T follicular helper cell (primary cell): Measurements from ENCODE around the gene PGLYRP1.

Source experiments
- DNase-seq: peaks from one replicate; pipeline ENCODE4 v3.0.0-alpha.2; 2020; ENCODE audit warnings: low read depth
- total RNA-seq, 2 experiments: gene quantifications; one replicate each; lab custom pipeline; 2026; lab: John Stamatoyannopoulos, UW

The PGLYRP1 gene
- total RNA-seq, result 0 reads per million in 2 experiments

DNA sequence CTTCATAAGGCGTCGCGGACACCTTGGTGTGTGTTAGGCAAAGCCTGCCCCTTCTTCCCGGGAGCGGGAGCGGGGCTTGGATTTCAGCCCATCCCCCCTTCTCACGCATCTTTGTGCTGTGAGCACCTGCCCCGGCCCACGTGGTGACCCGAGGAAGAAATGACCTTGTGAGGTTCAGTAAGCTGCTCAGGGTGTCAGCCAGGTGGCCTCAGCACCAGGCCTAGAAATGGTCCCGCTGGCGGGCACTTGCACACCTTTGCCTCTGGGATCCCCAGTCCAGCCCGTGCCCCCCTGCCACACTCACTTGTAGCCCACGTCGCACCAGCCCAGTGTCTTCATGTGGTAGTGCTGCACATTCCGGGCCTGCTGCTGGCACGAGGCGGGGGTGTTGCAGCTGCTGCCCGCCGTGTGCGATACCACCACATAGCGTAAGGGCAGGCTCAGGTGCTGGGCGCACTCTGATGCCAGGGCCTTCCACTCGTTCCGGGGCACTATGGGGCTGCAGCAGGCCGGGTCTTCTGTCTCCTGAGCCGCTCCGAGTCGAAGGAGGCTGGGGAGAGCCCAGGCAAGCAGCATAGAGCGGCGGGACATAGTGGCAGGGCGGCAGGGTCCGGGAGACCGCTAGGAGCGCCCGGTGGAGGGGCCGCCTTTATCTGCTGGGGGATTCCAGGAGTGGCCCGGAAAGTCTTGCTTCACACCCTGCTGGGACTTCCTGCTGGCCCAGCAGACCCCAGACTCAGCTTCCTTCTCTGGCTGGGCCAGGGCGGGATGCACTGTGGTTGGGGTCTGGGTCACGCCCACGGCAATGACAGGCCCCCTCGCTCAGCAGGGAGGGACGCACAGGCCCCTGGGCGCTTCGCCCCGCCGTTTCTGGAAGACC is at the start of gene PGLYRP1:
Gene PGLYRP1 (minus strand): TSS at position 623 of the 880 bp plus-strand sequence. CDS start 32 bp downstream, at position 591.
- no peak for DNase-seq

DNA sequence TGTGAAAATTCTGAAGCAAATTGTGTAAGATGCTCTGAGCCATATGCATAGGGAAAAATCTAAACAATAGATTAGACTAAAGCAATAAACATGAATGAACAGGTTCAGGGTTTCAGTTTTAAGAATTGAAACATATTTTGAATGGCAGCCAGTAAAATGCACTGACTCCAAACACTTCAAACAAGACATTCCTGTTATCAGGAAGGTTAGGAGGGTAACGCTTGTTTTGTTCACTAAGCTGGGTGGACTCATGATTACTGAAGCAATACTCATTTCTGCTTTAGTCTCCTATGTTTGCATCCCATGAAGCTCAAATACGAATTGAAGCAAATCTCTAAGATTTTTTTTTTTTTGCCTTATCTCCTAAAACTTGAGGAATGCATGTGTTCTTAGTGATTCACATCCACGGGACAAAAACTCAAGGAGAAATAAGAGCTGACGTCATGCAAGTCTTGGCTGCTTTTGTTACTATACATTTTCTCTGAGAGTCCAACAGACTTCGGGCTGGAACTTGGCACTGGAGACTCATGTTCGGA is 47.0 kb upstream of the PGLYRP1 start:
- no peak for DNase-seq

DNA sequence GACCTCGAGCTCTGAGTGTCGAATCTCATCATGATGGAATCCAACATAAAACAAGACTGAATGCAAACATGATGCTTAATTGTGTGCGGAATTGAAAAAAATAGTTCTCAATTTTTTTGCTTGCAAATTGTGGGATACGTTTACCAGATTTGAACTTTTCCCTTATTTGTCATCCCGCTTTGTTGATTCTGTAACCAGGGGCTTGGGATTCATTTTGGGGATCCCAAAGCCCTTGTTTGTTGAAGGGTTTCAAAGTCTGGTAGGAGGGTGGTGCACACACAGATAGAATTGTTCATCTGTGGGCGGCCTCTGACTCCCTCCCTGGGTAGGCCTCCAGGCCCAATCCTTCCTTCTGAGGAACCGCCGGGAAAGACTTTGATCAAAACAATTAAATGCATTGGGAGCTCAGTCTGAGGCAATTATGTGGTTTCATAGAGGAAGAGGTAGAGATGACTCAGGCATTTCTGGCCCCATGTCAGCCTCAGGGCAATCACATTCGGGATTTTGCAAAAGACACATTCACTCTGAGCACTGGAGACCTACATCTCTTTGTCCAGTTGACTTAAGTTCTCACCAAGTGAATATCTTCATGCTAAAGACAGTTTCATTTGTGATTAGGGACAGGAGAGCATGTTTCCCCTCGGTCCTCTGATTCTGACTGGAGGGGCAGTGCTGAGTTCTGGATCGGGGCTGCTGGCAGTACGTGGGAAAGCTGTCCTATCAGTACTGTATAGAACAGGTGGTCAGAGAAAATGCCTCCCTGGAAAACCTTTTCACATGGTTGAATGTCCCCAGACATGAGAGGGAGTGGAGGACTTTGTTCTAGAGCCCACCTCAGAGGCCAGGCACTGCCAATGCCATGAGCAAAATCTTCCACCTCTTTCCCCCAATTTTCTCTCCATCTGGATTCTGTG is 45.7 kb upstream of the PGLYRP1 start:
- no peak for DNase-seq

DNA sequence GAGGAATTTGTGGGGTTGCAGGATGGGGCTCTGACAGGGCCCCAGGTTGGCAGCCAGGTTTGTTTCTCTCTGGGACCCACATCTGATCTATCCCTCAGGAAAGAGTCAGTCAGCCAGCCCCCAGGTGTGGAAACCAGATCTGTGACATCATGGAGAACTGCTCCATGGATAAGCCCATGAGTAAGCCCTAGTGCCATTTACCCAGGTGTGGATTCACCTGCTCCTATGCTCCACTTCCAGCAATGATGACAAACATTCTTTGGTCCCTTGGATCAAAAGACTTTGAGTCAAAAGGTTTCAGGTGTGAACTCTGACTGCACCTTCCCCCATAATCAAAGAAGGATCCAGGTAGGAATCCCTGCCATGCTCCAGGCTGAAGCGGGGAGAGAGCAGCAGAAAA is 44.8 kb upstream of the PGLYRP1 start:
- DNase-seq, result no peak

GRCh38 chr19:46066471-46066870 is 43.6 kb upstream of the PGLYRP1 start:
- DNase-seq, result no peak

GRCh38 chr19:46065486-46066071 is 42.7 kb upstream of the PGLYRP1 start:
- no peak for DNase-seq

GRCh38 chr19:46063201-46063600 is 40.3 kb upstream of the PGLYRP1 start:
- no peak for DNase-seq

DNA sequence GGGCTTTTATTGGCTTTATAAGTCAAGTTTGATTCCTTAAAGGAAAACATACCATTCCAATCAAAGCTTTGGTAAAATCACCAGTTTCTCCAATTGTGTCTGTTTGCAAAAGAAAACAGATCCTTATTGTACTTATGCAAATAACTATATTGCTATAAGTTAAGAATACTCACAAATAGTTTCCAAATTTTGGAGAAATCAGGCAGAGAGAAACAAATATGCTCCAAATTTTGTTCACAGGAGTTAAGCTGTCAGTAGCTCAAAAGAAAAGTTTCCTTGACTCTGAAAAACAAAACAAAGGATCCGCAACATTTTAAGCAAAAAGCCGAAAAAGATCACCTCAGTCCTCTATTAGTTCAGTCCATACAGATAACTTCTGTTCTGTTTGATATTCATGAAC is 37.2 kb upstream of the PGLYRP1 start:
- DNase-seq, result no peak

- no peak for DNase-seq
These were observed 35.9 kb upstream of the PGLYRP1 start for GRCh38 chr19:46058778-46059177.

- DNase-seq, result no peak
These were observed 33.7 kb upstream of the PGLYRP1 start for GRCh38 chr19:46056536-46056935.

- no peak for DNase-seq
These were observed 30.0 kb upstream of the PGLYRP1 start for GRCh38 chr19:46052896-46053295.

GRCh38 chr19:46049597-46049996 is 26.7 kb upstream of the PGLYRP1 start:
- no peak for DNase-seq

GRCh38 chr19:46043519-46043918 is 20.7 kb upstream of the PGLYRP1 start:
- no peak for DNase-seq

GRCh38 chr19:46042252-46042883 is 19.5 kb upstream of the PGLYRP1 start:
- no peak for DNase-seq

DNA sequence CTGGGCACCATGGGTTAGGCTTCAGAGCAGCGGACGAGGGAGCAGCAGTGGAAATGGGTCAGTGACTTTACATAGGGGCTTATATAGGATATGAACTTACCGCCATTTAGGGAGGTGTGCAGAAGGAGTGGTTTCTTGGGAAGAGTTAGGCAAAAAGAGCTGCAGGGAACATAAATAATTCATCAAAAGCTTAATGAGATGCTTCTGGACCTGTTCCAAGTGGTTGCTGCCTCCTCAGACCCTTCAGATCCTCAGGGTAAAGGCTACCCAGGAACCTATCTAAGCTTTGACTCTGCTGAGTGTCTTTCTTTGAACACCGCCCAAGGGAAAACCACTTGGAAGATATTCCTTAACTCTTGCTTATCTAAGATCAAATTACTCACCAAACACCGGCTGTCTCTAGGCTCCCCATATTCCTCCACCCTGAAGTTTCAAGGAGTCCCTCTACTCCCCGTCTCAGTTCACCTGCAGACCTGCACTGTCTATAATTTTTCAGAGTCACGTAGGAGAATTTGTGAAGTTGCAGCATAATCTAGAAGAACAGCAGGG is 18.2 kb upstream of the PGLYRP1 start, which contains the start of gene IGFL4:
Gene IGFL4 (minus strand): TSS at position 51 of the 549 bp plus-strand sequence. CDS start 40 bp downstream, at position 11.
- DNase-seq, result no peak

- no peak for DNase-seq
These were observed 17.3 kb upstream of the PGLYRP1 start for GRCh38 chr19:46040125-46040524.

DNA sequence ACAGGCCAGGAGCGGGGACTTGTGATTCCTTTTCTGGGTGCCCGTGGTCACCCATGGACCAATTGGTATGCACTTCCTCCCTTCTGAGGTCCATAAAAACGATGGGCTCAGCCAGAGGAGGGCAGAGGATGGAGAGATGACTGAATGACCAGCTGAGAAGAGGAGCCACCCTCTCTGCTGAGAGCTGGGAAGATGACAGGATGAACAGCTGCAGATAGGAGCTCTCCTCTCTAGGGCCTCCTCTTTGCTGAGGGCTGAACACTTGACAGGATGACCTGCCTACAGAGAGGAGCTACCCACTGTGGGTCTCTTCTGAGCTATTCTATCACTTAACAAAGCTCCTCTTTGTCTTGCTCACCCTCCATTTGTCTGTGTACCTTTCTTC is 13.9 kb upstream of the PGLYRP1 start:
- no peak for DNase-seq

DNA sequence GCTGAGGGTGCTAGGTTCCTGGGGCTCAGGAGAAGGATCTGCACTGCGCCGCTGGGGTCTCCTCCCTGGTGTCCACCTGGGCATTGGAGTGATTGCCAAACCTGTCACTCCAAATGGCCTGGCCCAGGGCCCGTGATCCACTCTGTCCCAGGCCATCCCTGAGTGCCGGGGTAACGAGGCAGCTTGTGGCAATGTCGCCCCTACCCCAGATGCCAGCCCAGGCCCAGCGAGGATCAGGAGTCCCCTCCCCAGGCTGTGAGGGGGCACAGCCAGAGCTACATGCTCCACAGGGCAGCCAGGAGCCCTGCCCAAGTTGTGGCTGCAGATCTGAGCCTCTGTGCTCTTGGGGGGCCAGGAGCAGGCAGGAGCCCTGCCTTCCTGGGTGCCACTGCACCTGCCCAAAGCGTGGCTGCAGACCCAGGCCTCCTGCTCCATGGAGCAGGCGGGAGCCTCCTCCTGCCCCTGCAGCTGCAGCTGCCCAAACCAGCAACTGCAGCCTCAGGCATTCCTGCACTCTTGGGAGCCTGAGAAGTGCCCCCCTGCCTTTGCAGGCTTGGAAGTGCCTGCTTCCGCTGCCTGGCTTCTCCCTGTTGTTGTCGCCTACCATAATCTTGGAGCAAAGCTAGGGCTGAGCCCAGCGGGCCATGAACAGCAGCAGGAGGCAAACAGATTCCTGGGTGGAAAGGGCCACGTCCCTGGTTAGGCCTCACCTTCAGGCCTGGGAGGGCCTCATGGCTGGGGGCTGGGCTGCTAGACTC is 13.3 kb upstream of the PGLYRP1 start:
- DNase-seq, result no peak

GRCh38 chr19:46035546-46035945 is 12.7 kb upstream of the PGLYRP1 start:
- no peak for DNase-seq

GRCh38 chr19:46033401-46033800 is 10.5 kb upstream of the PGLYRP1 start:
- DNase-seq, result no peak
